ENCODE measurements around the gene ZFHX3. TPM values are rescaled to one million over a fixed set of nuclear protein-coding genes. Genes with fewer than 3 reads are reported as not detected.

Gene ZFHX3
- total and polyA plus RNA-seq, 2 of the 8 experiments (the other 6 are each of a cell fraction or from before 2014, with no cell fraction given), result 0.08 to 0.99 TPM

GRCh38 chr16:72896485-72897118 is 151.3 kb downstream of the ZFHX3 start (continued):
- no peak for TF ChIP-seq TCF12 (IDR thresholded peaks at IDR 0.05; ENCODE audit: low read depth, low read length)
